Activated naive CD8-positive, alpha-beta T cell treated with anti-CD3 and anti-CD28 coated beads, Interleukin-2, amount 50 U/mL, for 16 hours (primary cell): ENCODE measurements around the gene OSBPL2.

Experiments used
- DNase-seq: peaks from one replicate; pipeline ENCODE4 v3.0.0-alpha.2; 2020; ENCODE audit warnings: low read depth, low spot score

OSBPL2 gene

GRCh38 chr20:62325172-62325905, 87.0 kb downstream of the OSBPL2 start:
- DNase-seq: no peak

DNA sequence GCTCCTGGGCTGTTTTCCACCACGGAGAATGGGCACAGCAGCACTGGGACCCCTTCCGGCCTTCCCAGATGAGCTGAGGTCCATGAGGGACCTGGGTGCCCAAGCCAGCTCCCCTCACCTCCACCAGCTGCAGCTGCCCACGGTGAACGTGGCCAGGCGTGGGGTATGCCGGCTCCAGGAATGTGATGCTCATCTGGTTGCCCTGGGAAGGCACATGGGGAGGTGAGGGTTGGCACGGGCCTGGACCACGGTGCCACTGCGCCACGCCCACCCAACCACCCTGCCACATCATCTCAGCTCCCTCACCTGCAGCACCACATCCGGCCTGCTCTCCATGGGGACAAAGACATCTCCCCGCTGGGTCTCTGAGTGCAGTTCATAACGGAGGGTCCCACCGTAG, 88.2 kb downstream of the OSBPL2 start:
- DNase-seq: no peak

- no peak for DNase-seq
Observed at GRCh38 chr20:62326959-62327725, 88.8 kb downstream of the OSBPL2 start.

- no peak for DNase-seq
Observed at GRCh38 chr20:62327726-62328495, 89.6 kb downstream of the OSBPL2 start.

DNA sequence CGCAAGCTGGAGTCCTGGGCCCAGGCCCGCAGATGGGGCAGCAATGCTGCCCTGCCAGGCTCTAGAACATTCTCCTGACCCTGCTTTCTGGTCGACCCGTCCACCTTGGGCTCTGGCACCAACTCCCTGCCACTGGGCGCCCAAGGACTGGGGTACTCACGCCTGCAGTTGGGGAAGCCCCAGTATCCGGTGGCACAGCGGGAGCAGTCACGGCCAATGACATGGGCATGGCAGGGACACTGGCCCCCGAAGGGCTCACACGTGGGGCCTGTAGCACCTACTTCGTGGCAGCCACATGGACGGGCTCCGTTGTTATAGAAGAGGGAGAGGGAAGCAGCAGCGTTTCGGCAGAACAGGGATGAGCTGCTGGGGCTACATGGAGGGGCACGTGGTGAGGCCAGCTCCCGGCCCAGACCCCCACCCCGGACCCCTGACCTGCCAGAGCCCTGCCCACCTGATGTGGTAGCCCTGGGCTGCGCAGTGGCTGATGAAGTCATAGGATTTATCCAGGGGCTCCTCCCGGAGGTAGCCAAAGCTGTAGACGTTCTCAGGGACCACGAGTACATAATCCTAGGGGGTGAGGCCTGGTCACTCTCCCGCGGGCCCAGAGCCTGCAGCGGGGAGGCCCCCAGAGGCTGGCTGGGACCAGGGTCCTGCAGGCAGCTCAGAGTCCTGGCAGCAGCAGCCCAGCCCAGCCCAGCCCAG, 90.5 kb downstream of the OSBPL2 start:
- no peak for DNase-seq

DNA sequence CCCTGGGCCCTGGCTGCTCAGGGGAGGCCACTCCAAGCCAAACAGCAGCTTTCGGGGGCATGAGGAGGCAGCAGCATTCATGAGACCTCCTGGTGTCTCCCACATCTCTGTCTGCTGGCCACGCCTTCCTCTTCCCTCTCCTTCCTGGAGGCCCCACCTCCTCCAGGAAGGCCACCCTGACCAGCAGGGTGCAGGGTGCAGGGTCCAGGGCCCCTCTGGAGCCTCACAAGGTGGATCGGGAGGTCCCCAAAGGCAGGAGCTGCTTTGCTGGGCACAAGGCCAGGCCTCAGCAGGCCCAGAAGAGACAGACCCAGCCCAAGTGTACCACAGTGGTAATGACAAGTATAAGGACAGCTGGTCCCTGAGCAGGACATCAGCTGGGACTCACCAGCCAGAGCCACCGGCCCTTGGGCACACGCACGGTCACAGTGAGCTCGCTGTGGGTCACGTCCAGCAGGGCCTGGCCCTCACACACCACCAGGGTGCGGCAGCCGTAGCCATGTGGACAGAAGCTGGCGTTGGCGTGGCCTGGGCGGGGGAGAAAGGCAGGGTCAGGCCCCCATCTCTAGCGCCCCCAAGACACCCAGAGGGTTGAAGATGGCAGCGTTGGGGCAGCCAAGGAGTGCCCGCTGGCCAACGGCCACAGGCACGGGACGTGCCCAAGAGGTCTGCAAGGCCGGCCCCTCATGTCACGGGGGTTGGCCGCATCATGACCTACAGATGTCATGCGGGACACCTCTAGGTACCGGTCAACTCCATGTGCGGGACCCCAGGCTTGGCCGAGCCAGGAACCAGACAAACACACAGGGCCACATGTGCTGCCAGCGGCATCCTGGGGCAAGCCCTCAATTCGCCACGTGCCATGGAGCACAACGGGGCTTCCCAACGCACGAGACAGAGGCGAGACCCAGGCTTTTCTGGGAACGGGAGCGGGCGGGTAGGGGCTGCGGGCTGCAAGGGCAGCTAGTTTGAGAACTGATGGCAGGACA, 91.4 kb downstream of the OSBPL2 start:
- no peak for DNase-seq

DNA sequence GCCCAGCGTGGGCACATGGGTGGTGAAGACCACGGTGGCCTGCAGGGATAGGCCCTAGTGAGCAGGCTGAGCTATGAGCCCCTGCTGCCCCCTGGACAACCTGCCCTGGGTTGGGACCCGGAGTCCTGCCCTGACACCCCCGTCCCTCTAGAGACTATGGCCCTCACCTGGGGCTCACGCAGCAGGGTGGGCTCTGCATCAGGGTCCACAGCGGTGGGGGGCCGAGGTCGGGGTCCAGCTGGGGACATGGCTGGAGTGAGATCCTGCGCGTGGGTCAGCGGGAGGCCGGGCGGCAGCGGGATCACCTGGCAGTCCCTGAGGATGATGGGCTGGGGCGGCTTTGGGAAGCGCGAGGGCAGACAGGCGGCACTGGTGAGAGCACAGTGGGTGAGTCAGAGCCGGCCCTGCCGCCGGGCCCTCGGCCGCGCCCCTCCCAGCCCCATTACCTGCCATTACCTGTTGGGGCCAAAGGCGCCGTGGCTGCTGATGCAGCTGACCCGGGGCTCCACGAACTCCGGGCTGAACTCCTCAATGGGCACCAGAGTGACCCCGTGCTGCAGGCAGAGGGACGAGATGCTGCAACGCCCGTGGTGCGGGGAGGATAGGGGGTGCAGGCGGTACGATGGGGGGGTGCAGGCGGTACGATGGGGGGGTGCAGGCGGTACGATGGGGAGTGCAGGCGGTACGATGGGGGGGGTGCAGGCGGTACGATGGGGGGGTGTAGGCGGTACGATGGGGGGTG, 92.4 kb downstream of the OSBPL2 start:
- DNase-seq: no peak

DNA sequence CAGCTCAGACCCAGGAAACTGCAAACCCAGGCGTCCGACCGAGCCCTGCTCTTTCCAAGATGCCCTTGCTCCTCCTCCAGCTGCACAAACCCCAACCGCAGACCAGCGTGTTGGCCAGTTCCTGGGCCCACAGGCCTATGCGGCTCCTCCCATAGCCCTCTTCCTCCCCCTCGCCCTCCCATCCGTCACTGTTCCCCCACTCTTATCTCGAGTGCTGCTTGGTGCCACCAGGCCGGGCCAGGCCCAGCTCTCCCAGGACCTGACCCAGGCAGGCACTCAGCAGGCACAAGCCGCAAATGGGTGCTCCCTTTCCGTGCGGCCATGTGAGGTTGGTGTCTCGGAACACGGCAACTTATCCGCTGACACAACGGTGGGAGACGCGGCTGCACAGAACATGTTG, 93.0 kb downstream of the OSBPL2 start:
- DNase-seq: no peak

DNA sequence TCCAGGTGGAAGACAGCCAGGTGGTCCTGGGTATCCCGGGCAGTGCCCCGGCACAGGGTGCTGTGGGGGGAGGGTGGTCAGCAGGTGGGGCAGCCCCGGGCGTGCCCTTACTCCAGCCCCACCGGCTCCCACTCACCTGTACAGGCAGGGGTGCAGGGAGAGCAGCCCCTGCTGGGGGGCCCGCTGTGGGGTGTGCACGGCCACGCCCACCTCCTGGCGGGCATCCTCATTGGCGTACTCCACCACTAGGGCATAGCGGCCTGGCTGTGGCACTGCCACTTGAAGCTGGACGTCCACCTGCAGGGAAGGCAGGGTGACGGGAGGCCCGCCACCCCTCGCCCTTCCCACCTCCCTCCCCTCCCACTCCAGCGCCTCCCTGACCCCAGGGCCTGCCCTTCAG, 94.1 kb downstream of the OSBPL2 start:
- no peak for DNase-seq

- DNase-seq: no peak
Observed at GRCh38 chr20:62332989-62333819, 94.9 kb downstream of the OSBPL2 start.

DNA sequence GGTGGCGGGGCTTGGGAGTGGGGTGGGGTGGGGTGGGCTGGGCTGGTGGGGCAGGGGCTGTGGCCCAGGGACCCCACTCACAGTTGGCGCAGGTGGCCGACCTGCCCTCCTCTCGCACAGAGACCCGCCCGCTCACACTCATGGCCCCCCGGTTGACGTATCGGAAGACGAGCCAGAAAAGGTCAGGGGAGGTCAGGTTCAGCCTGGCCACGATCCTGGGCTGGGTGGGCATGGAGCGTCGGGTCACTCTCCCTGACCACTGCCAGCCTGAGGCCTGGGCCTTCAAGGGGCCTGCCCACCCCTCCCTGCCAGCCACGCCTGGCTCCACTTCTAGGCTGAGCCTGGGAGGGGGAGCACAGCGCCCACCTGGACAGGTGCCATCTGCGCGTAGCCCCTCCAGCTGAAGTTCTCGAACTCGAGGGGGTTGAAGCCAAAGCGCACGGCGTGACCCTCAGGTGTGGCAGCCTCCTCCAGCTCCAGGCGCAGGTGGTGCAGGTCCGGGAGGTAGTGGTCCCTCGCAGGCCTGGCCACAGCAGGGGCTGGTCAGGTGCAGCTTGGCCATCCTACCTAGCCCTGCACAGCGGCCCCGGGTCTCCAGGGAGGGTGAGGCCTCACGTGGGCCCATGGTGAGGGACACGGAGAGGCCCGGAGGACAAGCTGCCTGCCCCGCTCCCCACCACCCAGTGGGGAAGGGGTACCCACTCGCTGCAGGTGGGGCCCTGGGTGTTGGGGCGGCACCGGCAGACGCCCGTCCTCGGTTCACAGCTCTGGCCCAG, 95.7 kb downstream of the OSBPL2 start:
- no peak for DNase-seq

DNA sequence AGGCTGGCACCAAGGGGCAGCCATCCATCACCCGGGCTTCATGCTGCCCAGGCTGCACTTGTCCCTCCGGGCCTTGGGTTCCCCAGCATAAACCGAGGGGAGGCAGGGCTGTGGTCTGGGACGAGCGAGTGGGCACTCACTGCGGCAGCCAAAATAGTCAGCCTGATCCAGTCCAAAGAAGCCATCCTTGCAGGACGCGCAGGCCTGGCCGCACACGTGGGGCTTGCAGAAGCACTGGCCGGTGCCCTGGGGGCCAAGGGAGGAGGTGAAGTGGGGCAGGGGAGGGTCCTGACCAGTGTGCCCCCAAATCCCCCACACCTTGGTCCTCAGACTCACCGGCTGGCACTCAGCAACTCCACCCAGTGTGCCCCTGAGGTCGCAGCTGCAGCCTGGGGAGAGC, 96.6 kb downstream of the OSBPL2 start:
- DNase-seq: no peak

- DNase-seq: no peak
Observed at GRCh38 chr20:62335532-62335931, 97.2 kb downstream of the OSBPL2 start.

GRCh38 chr20:62336329-62336728, 98.0 kb downstream of the OSBPL2 start:
- DNase-seq: no peak

DNA sequence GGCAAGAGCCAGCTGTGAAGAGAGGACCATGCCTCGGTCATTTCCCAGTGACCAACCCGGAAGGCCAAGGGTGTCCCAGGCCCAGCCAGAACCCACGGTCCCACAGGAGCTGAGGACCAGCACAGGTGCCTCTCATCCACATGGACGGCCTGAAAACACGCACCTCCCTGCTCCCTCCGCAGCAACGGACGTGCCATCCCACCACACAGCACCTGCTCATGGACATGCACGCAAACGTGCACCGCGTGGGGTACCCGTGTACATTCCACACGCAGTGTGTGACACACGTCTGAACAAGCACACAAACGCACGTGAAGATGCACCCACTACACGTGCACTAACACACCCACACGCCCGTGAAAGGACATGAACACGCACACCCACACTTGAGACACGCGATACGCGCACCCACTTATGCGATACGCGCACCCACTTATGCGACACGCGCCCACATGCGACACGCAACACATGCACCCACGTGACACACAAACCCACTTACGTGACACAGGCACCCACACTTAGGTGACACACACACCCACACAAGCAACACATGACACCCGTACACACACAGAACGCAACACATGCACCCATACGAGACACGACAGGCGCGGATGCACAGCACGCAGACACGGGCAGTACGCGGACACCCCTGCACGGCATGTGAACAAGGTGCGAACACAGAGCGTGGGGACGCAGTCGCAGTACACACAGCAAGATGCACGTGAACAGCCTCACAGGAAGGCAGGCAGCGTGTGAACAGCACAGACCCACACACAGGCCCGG, 98.6 kb downstream of the OSBPL2 start:
- DNase-seq: no peak

DNA sequence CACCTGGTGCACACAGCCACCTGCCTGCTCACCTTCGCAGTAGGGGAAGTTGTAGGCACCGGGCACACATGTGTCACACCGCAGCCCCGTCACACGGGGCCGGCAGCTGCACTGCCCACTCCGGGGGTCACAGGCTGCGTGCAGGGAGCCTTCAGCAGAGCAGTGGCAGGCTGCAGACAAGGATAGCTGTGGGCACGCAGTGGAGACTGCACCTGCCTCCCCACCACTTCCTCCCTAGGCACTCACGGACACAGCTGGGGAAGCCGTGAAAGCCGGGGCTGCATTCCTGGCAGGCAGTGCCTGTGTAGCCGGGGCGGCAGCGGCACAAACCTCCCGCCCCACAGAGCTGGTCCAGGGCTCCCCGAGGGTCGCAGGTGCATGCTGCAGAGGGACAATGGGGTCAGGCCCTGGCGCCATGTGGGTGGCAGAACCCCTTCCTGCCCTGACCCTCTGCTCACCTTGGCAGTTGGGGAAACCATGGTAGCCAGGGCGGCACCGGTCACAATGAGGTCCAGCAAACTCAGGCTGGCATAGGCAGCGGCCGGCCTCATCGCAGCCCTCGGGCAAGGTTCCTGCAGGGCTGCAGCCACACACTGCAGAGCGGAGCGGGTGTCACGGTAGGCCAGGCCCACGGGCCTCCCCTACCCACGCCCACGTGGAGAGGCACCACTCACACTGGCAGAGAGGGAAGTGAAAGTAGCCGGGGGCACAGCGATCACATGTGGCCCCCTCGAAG, 99.4 kb downstream of the OSBPL2 start:
- no peak for DNase-seq

DNA sequence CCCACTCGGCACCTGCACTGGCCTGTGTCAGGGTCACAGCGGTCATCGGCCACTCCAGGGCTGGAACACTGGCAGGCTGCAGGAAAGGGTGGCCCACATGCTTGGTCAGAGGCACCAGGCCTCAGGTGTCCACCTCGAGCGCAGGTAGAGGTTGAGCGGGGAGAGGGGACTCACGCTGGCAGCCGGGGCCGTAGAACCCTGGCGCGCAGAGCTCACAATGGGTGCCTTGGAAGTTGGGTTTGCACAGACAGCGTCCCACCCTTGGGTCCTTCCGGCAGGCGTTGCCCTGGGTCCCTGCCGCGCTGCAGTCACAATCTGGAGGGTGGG, 99.9 kb downstream of the OSBPL2 start:
- no peak for DNase-seq
